Activated T-helper 17 cell treated with anti-CD3 and anti-CD28 coated beads, Interleukin-2, amount 50 U/mL, for 72 hours (primary cell): Measurements from ENCODE around the gene CPZ. TPM values are rescaled to one million over a fixed set of nuclear protein-coding genes. Genes with fewer than 3 reads are reported as not detected.

Experiments
- ATAC-seq: fragments of 150-1000 bp; cut with Tn5 transposase; replicated peaks from 2 replicates; pipeline ENCODE4 v1.10.0; 2021; ENCODE audit warnings: mild to moderate bottlenecking, moderate library complexity
- H3K27ac Mint-ChIP-seq: one replicate; pipeline ENCODE4 v1.8.0; 2022; ENCODE audit warnings: mixed read lengths
- H3K27me3 Mint-ChIP-seq: one replicate; pipeline ENCODE4 v1.8.0; 2022; ENCODE audit warnings: mixed read lengths
- H3K36me3 Mint-ChIP-seq: one replicate; pipeline ENCODE4 v1.8.0; 2022; ENCODE audit warnings: low read depth, mild to moderate bottlenecking, mixed read lengths
- H3K4me1 Mint-ChIP-seq: one replicate; pipeline ENCODE4 v1.8.0; 2022; ENCODE audit warnings: mixed read lengths
- H3K4me3 Mint-ChIP-seq: one replicate; pipeline ENCODE4 v1.8.0; 2022; ENCODE audit warnings: mild to moderate bottlenecking, mixed read lengths
- H3K9me3 Mint-ChIP-seq: one replicate; pipeline ENCODE4 v1.8.0; 2022; ENCODE audit warnings: mixed read lengths
- total RNA-seq, 2 donors: library from RNA; stranded (reverse); gene quantifications; one replicate each; pipeline ENCODE4 v1.2.3, GENCODE V29; 2022

The CPZ gene
- total RNA-seq, 2 donors from 2014 or later = not detected

DNA sequence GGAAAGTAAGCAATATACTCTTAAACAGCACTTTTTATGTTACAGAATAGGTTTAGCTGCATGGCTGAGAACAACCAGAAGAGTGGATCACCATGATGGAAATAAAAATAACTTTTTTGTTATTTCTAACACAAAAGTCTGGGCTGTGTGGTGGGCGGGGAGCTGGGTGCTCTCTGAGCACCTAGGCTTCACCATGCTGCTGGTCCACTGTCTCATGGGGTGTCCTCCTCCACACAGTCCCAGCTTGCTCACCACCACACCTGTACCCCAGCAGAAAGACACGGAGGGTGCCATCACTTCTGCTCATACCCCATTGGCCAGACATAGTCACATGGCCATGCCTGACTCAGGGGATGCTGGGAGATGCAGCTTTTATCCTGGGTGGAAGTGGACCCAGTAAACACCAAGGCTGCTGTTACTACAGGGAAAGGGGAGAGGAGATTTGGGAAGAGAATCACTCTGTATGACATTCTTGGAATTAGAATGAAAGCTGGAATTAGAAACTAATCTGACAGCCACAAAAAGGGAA is 45.0 kb downstream of the CPZ start:
- ATAC-seq = no peak
- no peaks in the 10 kb centered on the region for H3K9me3 Mint-ChIP-seq
- no peaks in the 10 kb centered on the region for H3K36me3 Mint-ChIP-seq
- H3K4me3 Mint-ChIP-seq = no peak overlapping the region
- H3K4me1 Mint-ChIP-seq = no peaks in the 10 kb centered on the region
- H3K27ac Mint-ChIP-seq = no peak overlapping the region
- no peaks in the 10 kb centered on the region for H3K27me3 Mint-ChIP-seq

DNA sequence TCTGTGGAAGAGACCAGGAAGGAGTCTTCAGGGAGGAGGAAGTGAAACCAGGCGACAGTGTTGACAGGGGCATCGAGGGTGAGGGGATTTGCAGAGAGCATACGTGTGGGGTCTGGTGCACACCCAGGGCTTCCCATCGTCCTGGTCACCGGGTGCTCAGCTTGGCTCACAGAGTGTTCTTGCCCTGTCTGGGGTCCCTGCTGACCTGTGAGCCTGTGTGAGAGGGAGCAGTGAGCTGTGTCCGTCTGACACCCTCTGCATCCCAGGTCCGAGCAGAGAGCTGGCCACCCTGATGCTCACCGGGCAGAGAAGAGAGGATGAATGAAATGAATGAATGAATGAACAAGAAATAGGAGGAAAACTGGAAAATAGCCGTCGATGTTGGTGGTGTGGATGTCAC is 46.5 kb downstream of the CPZ start:
- H3K4me1 Mint-ChIP-seq = no peaks in the 10 kb centered on the region

DNA sequence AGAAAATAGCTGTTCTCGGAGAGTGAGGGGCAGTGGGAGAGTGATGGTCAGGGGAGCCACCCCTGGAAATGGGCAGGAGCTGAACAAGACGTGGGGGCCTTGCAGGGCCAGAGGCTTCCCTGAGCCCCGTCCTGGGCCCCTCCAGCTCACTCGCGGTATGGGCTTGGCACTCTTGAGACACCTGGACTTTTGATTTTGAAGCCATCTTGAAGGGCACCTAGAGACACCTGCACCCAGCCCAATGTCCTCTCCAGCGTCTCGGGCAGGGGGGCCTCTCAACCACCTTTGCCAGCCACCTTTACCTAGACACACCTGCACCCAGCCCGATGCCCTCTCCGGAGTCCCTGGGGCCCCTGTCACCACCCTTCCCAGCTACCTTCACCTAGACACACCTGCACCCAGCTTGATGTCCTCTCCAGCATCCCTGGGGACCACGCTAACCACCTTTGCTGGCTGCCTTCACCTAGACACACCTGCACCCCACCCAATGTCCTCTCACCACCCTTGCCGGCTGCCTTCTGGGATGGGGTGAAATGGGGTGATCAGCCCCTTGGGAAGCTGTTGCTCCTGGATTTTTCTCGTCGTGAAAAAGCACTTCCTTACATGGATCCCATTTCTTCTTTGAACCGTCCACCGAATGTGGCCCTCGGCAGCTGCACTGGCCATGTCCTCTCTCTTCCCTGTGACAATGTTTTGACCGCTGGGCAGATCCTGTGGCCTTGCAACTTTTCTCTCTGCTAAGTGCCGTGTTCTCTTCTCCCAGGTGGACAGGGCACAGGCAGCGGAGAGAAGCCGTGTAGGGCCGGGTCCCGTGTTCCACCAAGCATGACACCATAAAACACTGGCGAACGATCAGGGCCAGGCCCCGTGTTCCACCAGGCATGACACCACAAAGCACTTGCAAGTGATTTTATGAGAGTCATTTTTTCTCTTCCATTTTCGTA is 47.5 kb downstream of the CPZ start:
- no peaks in the 10 kb centered on the region for H3K36me3 Mint-ChIP-seq
- no peaks in the 10 kb centered on the region for H3K4me1 Mint-ChIP-seq
- no peak overlapping the region for H3K4me3 Mint-ChIP-seq
- H3K27ac Mint-ChIP-seq = no peak overlapping the region
- H3K9me3 Mint-ChIP-seq = no peaks in the 10 kb centered on the region
- H3K27me3 Mint-ChIP-seq = no peaks in the 10 kb centered on the region
- ATAC-seq = no peak

More for the DNA sequence above, 46.5 kb downstream of the CPZ start:
- H3K9me3 Mint-ChIP-seq = no peaks in the 10 kb centered on the region
- H3K4me3 Mint-ChIP-seq = no peak overlapping the region
- ATAC-seq = no peak
- H3K27me3 Mint-ChIP-seq = no peaks in the 10 kb centered on the region
- H3K36me3 Mint-ChIP-seq = no peaks in the 10 kb centered on the region
- no peak overlapping the region for H3K27ac Mint-ChIP-seq

DNA sequence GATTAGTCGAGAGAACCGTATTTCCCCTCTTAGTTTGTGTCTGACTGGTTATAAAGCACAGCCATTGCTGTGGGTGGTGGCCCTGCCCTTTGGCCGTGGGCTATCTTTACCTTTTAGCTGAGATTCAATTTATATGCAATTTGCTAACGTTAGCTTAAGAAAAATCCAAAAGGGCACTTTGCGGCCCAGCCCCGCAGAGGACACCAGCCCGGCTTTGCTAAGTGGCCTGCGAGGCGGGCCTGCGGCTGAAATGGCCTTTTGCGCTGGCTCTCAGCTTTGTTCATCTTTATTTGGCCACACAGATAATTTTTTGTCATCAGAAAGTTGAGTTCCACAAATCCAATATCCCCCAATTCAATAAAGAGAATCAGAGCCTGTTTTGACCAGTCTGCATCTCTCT is 48.3 kb downstream of the CPZ start:
- H3K9me3 Mint-ChIP-seq = no peaks in the 10 kb centered on the region
- no peaks in the 10 kb centered on the region for H3K27me3 Mint-ChIP-seq
- no peak overlapping the region for H3K27ac Mint-ChIP-seq
- no peak overlapping the region for H3K4me3 Mint-ChIP-seq
- ATAC-seq = no peak
- H3K4me1 Mint-ChIP-seq = no peaks in the 10 kb centered on the region
- H3K36me3 Mint-ChIP-seq = no peaks in the 10 kb centered on the region

DNA sequence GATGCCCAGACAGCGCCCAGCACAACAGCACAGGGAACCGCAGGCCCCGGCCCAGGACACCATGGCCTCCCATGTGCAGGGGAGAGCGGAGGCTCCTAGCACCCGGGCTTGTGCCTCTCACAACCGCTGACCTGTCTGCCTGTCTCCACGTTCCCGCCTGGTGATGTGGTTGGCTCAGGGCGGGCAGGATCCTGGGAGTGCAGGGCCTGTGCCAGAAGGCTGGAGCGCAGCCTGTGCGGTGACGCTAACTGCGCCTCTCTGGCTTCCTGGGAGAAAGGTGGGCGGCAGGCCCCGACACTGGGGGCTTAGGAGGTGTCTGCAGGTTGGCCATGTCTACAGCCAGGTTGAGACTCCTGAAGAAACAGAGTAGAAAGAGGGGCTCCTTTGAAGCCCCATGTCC is 48.7 kb downstream of the CPZ start:
- H3K27ac Mint-ChIP-seq = no peak overlapping the region
- H3K4me1 Mint-ChIP-seq = no peaks in the 10 kb centered on the region
- no peak for ATAC-seq
- no peaks in the 10 kb centered on the region for H3K9me3 Mint-ChIP-seq
- H3K36me3 Mint-ChIP-seq = no peaks in the 10 kb centered on the region
- no peak overlapping the region for H3K4me3 Mint-ChIP-seq
- no peaks in the 10 kb centered on the region for H3K27me3 Mint-ChIP-seq

DNA sequence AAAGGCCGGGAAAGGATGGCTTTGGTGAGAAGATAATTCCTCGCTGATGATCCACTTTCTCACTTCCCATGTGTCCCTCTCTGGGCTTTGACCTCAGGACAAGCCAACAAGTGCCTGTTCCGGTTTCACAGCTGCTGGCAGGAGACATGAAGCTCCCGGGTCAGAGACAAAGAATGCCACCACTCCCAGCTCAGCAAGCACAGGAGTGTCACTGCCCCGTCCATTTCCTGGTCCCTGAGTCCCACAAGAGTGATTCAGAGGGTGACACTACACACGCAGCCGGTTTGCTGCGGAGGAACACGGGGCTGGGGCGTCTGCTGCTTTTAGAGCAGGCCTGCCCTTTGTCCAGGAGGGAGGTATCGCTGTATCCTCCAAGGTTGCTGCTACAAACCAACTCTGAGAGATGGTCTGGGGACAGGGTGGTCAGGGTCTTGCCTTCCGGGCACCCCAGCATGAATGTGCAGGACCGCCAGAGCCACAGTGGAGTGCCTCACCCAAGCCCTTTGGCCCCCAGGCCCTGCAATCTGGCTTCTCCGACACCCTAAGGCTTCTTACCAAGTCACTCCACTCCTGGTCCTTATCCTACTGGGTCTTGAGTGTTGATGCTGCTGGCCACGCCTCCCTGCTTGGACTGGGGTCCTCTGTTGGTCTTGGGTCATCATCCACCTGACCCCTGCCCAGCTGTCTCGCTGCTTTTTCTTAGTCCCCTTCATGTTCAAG is 49.5 kb downstream of the CPZ start:
- no peak for ATAC-seq
- Mint-ChIP-seq H3K27me3 (no peaks in the 10 kb centered on the region), H3K4me1 (no peaks in the 10 kb centered on the region), H3K9me3 (no peaks in the 10 kb centered on the region), H3K4me3 (no peak overlapping the region), H3K27ac (no peak overlapping the region), H3K36me3 (no peaks in the 10 kb centered on the region)

DNA sequence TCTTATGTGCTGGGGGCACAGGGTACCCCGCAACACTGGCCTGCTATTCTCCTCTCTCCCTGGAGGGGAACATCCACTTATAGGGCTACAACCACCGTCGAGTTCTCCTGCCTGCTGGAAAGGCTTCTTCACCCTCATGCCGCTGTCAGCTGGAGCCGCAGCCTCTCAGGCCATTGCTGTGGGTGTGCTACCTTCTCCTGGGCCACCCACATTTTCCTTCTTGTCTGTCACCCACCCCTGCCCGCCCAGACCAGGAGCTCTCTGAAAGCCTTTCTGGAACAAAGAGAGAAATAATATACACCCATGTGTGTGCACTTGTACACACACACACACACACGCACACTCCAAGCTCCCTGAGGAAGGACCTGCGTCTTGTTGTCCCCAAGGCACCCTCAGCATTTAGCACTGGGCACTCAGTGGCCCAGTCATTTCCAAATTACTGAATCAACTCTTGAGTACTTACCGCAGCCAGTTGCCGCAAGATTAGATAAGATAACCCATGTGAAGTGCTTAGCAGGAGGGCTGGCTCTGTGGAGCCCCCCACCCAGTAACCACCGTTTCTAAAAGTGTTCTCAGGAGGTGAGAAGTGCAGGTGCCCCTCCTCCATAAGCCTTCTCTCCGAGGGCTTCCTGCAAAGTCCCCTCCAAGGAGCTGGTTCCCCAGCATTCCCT is 50.2 kb downstream of the CPZ start:
- H3K4me3 Mint-ChIP-seq = no peak overlapping the region
- H3K27ac Mint-ChIP-seq = no peak overlapping the region
- no peaks in the 10 kb centered on the region for H3K36me3 Mint-ChIP-seq
- H3K27me3 Mint-ChIP-seq = no peaks in the 10 kb centered on the region
- ATAC-seq = no peak
- no peaks in the 10 kb centered on the region for H3K4me1 Mint-ChIP-seq
- H3K9me3 Mint-ChIP-seq = no peaks in the 10 kb centered on the region

DNA sequence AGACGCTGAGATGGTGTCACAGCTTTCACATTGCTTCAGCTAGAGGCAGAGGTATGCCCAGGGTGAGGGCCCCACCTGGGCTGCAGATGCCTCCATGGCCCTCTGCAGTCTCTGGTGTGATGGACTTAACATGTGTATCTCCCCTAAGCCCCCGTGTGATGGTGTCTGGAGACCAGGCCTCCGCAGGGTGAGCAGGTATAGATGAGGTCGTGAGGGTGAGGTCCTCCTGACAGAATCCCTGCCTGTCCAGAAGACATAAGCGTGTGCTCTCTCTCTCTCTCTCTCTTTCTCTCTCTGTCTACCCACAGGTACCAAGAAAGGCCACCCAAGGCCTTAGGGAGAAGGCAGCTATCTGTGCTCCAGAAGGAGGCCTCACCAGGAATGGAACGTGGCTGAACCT is 50.9 kb downstream of the CPZ start:
- ATAC-seq = no peak
- Mint-ChIP-seq H3K36me3 (no peaks in the 10 kb centered on the region), H3K4me3 (no peak overlapping the region), H3K27me3 (no peaks in the 10 kb centered on the region), H3K4me1 (no peaks in the 10 kb centered on the region), H3K27ac (no peak overlapping the region), H3K9me3 (no peaks in the 10 kb centered on the region)

DNA sequence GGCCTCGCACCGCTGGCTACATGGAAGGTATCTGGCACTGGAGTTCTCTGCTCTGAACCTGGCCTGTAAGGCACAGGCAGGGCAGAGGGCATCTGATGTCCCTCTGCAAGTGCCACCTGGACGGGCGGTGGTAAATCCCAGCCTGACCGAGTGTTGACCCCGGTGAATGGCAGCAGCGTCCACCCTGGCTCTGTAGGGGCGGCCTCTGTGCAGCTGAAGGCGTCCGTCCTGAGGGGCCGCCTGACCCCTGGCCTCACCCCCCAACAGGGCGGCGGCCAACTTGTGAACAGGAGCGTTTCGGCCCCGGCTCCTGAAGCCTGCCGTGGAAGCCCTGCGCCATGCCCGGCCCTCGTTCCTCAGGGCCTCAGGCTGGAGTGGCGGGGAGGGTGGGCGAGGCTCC is 51.4 kb downstream of the CPZ start:
- Mint-ChIP-seq H3K4me1 (no peaks in the 10 kb centered on the region), H3K27me3 (no peaks in the 10 kb centered on the region), H3K27ac (no peak overlapping the region), H3K36me3 (no peaks in the 10 kb centered on the region), H3K4me3 (no peak overlapping the region), H3K9me3 (no peaks in the 10 kb centered on the region)
- no peak for ATAC-seq

DNA sequence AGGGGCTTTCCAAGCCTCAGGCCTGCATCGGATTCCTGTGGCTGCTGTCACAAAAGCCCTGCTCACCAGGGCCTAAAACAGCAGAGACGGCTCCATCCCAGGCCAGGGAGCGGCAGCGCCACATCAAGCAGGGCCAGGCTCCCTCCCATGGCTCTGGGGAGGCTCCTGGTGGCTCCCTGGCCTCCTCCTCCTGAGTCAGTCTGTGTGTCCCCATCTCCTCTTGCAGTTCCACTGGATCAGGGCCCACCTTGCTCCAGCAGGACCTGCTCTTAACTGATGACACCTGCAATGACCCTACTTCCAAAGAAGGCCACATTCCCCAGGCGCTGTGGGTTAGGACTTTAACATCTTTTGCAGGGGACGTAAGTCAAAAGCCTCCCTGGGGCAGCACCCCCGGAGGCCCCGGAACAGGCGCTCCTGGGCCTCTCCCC is 51.9 kb downstream of the CPZ start:
- ATAC-seq = no peak
- Mint-ChIP-seq H3K27me3 (no peaks in the 10 kb centered on the region), H3K9me3 (no peaks in the 10 kb centered on the region), H3K27ac (no peak overlapping the region), H3K36me3 (no peaks in the 10 kb centered on the region), H3K4me3 (no peak overlapping the region), H3K4me1 (no peaks in the 10 kb centered on the region)

DNA sequence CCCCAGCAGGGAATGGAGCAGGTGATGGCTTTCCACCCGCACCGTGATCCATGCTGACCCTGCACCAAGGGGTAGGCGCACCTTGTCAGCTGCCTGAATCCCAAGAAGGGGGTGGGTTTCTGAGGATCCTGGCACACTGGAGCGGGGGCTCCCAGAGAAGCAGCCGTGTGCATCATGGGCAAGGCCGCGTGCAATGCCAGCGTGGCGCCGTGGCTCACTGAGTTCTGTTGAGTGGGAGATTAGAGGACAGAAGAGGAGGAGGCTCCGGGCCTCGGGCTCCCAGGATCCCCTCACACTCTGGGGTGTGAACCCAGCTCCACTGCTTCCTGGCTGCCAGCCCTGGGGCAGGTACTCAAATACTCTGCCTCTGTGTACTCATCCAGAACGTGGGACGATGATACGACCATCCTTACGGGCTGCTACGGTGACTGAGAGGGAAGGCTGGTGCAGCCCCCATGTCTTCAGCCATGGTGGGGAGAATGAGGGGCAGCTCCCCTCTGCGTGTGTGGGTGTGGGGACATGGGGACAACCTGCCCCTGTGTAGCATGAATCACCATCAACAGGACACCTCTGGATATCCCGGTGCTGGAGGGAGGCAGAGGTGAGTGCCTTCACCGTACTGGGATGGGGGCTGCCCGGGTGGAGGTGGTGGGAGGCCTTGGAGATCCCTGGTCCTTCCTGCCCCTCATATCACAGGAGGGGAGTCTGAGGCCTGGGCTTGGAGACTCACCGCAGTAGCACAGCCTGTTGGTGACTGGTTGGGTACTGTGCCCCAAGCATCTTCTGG is 52.6 kb downstream of the CPZ start:
- no peak overlapping the region for H3K4me3 Mint-ChIP-seq
- no peaks in the 10 kb centered on the region for H3K9me3 Mint-ChIP-seq
- no peaks in the 10 kb centered on the region for H3K36me3 Mint-ChIP-seq
- peaks cover under 1% of the 10 kb centered on the region for H3K27me3 Mint-ChIP-seq
- ATAC-seq = no peak
- no peak overlapping the region for H3K27ac Mint-ChIP-seq
- H3K4me1 Mint-ChIP-seq = no peaks in the 10 kb centered on the region

DNA sequence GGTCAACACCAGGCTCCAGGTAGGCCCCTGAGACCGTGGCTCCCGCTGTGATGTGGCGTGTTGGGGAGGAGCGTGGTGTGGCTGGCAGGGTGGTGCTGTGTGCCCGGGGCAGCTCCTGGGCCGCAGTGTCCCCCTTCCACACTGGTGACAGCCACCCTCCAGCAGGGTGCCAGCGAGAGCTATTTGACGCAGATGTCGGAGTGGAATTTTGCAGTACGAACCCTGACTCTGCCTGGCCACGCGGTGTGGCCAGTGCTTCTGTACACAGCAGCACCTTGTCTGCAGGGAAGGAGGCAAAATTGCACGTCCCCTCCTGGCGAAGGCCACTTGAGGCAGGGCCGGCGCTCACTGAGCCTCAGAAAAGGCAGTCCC is 53.2 kb downstream of the CPZ start:
- Mint-ChIP-seq H3K27me3 (peaks cover 3% of the 10 kb centered on the region), H3K27ac (no peak overlapping the region), H3K9me3 (no peaks in the 10 kb centered on the region), H3K4me3 (no peak overlapping the region), H3K4me1 (no peaks in the 10 kb centered on the region), H3K36me3 (no peaks in the 10 kb centered on the region)
- no peak for ATAC-seq

DNA sequence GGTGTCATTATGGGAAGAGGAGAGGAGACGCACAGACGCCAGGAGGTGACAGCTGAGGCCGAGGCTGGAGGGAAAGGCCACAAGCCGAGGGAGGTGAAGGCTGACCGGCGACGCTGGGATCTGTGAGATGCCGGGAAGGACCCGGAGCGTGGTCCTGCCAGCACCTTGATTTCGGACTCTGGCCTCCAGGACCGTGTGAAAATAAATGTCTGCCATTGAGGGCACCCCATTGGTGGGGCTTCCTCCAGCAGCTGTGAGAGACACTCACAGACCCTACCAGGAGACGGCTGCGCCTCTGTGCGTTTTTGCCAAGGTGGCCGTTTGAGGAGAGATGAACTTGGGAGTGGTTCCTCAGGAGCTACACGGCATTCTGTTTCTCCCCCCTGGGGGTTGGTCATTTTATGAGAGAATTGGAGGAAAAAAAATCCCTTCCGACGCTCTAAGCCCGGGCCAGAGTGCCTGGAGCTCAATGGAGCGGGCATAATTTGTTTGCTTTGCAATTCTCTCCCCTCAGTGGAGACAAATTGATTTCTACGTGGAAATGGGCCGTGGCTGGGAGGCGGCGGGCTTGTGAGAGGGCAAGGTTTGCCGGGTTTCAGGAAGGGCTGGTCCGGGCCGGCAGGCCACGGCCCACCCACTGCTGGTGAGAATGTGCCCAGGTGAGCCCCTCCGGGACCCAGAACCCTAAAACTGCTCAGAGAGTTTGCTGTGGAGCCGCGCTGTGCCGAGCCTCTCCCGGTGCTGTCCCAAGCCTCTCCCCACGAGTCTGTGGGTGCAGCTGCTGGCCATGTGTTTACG is 53.9 kb downstream of the CPZ start:
- no peaks in the 10 kb centered on the region for H3K9me3 Mint-ChIP-seq
- peaks cover 3% of the 10 kb centered on the region for H3K27me3 Mint-ChIP-seq
- no peak overlapping the region for H3K4me3 Mint-ChIP-seq
- ATAC-seq = no peak
- H3K36me3 Mint-ChIP-seq = no peaks in the 10 kb centered on the region
- H3K4me1 Mint-ChIP-seq = no peaks in the 10 kb centered on the region
- H3K27ac Mint-ChIP-seq = no peak overlapping the region
